Right lobe of liver (tissue), 6 donors: ENCODE measurements around the gene SRRM4. TPM values are rescaled to one million over a fixed set of nuclear protein-coding genes. Genes with fewer than 3 reads are reported as not detected.
A peak's percentile ranks its signal among the peaks of the same experiment; 100 is the strongest.

Source experiments
- ATAC-seq, 4 donors: fragments of 200-7000 bp; cut with Tn5 transposase; one replicate each; pipeline ENCODE4 v1.9.1; 2020; ENCODE audit warnings: mild to moderate bottlenecking in 4 of 4, moderate library complexity in 4 of 4
- DNase-seq, 3 donors: peaks; one replicate each; pipeline ENCODE4 v3.0.0-alpha.2; 2020
- H3K27ac ChIP-seq, 3 donors: fragments of 200-600 bp; one replicate each; pipeline ENCODE4 v1.8.0; 2022
- H3K27me3 ChIP-seq, 2 donors: fragments of 200-600 bp; one replicate each; pipeline ENCODE4 v1.8.0; 2022
- H3K36me3 ChIP-seq, 4 donors: fragments of 200-600 bp; sonication (generic) in 1 of 4; one replicate each; pipeline versions ENCODE4 v1.5.1 to v1.8.0; 2017 to 2022; ENCODE audit warnings: control low read depth in 1 of 4
- H3K4me1 ChIP-seq, 4 donors: fragments of 200-600 bp; sonication (generic) in 1 of 4; one replicate each; pipeline versions ENCODE4 v1.5.1 to v1.8.0; 2017 to 2022; ENCODE audit warnings: control low read depth in 1 of 4
- H3K4me3 ChIP-seq, 3 donors: fragments of 200-600 bp; one replicate each; pipeline ENCODE4 v1.8.0; 2022
- H3K9me3 ChIP-seq, 4 donors: fragments of 200-600 bp; sonication (generic) in 1 of 4; one replicate each; pipeline versions ENCODE4 v1.5.1 to v1.8.0; 2017 to 2022; ENCODE audit warnings: control low read depth in 1 of 4
- POLR2A ChIP-seq: fragments of 450-650 bp; IDR thresholded peaks from one replicate; pipeline ENCODE4 v1.6.1; 2017; ENCODE audit warnings: antibody characterized with exemption, mild to moderate bottlenecking
- WGBS: methylation state at CpG from one replicate; pipeline ENCODE4 v1.1.6; 2018; ENCODE audit warnings: low coverage, low lambda C conversion rate; ENCODE audit not compliant: insufficient coverage; ENCODE audit errors: missing lambda C conversion rate; 5-methylcytosine and 5-hydroxymethylcytosine counted together
- intact Hi-C, 2 donors: fragments of 100-400 bp; cut with DNase I; formaldehyde crosslinking; loops; one replicate each; pipeline versions ENCODE4 v1.11.2 to v1.14.1; 2022
- total RNA-seq, 6 experiments: library from RNA; depleted of rRNA in 2 of 6; stranded (reverse); fragments of >200 nt in 2 of 6; fragmentation: NEBNext Ultra II Directional in 3 of 6; extraction: Animal tissue kit (Norgen Biotek cat#: 25700) in 3 of 6; gene quantifications; one replicate each; pipeline versions ENCODE4 v1.1.0 to v1.2.4, GENCODE V29; 2016 to 2023
- TF ChIP-seq, protein P1 (sequence below), 4 donors: fragments of 200-600 bp in 3 of 4; fragments of 450-650 bp in 1 of 4; IDR thresholded peaks; one replicate each; pipeline versions ENCODE4 v1.5.1 to v1.8.0; 2016 to 2022; ENCODE audit warnings: antibody characterized with exemption in 4 of 4, mild to moderate bottlenecking in 2 of 4
- donor health status: DM: no; HTN: yes; CAD: no.
- donor health status: DM: no; HTN: no; CAD: no.
- donor health status: DM: no; HTN: no; CAD: no.
- donor health status: DM: no; HTN: yes; CAD: no.
- donor health status: DM: no; HTN: yes; CAD: no.

The SRRM4 gene
- total RNA-seq, 6 experiments from 2014 or later = not detected

DNA sequence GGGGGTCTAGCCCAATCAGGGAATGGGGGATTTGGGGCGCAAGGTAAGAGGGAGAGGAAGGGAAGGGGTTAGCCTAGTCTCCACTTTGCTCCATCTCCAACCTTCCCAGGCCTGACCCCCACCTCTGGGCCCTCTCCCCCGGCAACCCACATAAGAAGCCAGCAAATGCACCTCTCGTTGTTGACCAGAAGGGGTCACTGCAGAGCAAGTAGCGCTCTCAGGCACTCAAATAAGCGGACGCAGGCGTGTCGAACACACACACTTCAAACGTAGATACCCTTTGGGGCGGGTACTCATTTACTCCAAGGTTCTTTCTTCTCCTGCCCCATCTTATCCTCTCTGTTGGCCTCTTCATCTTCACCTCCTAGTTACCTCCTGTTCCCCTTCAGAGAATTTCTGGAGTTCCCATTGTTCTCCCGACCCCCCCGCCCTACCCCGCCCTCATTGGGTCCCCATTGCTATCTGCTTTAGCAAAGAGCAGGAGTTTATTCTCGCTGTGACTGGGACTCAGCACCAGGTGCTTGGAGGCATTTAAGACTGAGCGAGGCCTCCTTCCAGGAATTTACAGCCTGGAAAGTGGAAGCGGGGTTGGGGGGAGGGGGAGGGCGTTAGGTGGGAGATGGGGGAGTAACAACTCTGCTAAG is 1.5 kb upstream of the SRRM4 start:
- ATAC-seq (peak; percentile 73 to 88 (median 84)), DNase-seq (peak; percentile 31 to 59 (median 58))
- Histone ChIP-seq H3K27me3 (peaks cover 9 to 13% of the 10 kb centered on the region in 2 donors), H3K27ac (no peak overlapping the region), H3K9me3 (no peaks in the 10 kb centered on the region), H3K4me3 (no peak overlapping the region), H3K36me3 (no peaks in the 10 kb centered on the region), H3K4me1 (no peaks in the 10 kb centered on the region)
- TF ChIP-seq POLR2A = no peak
- TF ChIP-seq, protein P1, sequence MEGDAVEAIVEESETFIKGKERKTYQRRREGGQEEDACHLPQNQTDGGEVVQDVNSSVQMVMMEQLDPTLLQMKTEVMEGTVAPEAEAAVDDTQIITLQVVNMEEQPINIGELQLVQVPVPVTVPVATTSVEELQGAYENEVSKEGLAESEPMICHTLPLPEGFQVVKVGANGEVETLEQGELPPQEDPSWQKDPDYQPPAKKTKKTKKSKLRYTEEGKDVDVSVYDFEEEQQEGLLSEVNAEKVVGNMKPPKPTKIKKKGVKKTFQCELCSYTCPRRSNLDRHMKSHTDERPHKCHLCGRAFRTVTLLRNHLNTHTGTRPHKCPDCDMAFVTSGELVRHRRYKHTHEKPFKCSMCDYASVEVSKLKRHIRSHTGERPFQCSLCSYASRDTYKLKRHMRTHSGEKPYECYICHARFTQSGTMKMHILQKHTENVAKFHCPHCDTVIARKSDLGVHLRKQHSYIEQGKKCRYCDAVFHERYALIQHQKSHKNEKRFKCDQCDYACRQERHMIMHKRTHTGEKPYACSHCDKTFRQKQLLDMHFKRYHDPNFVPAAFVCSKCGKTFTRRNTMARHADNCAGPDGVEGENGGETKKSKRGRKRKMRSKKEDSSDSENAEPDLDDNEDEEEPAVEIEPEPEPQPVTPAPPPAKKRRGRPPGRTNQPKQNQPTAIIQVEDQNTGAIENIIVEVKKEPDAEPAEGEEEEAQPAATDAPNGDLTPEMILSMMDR (IDR thresholded peaks at IDR 0.05) = peak; percentile 57 to 77 (median 72)
- intact Hi-C loops = no loop called here
- 3% methylated on average over 14 of the region's 17 CpGs for WGBS

DNA sequence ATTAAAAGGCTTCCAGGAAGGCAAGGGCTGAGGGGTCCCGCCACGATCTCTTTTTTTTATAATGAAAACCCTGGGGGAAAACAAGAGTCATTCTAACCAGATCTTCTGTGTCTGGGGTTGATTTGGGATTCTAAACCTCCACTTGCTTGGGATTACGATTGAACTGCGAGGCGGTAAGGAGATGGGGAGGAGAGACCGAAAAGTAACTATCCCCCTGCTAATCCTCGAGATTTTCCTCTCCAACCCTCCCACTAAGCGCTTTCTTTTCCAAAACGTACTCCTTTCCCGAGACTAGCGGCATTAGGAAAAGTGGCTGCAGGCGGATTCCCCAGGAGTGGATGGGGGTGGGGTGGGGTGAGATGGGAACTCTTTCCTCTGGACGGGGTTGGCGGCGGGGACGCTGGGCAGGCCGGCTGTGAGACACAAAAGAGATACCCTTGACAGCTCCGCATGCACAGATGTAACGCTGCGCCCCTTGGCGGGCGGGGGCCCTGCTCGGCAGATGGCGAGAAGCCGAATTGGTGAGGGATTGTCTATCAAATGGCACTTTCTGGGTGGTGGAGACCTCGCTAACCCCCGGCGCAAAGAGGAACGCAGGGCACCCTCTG is 830 bp upstream of the SRRM4 start:
- no peak for TF ChIP-seq POLR2A
- TF ChIP-seq, protein P1 (IDR thresholded peaks at IDR 0.05) = no peak
- H3K27me3 ChIP-seq = peaks cover 9 to 13% of the 10 kb centered on the region in 2 donors

GRCh38 chr12:118982302-118982701 is 961 bp downstream of the SRRM4 start:
- Histone ChIP-seq H3K9me3 (no peaks in the 10 kb centered on the region), H3K4me1 (no peaks in the 10 kb centered on the region), H3K27me3 (peaks cover 9 to 13% of the 10 kb centered on the region in 2 donors), H3K4me3 (no peak overlapping the region), H3K36me3 (no peaks in the 10 kb centered on the region), H3K27ac (no peak overlapping the region)
- TF ChIP-seq, protein P1 (IDR thresholded peaks at IDR 0.05) = no peak
- TF ChIP-seq POLR2A = no peak
- WGBS = 4% methylated on average over 7 of the region's 8 CpGs
- no peak for ATAC-seq
- DNase-seq = no peak
- intact Hi-C loops = no loop called here

More for the DNA sequence above, 830 bp upstream of the SRRM4 start:
- intact Hi-C loops = no loop called here
- DNase-seq = no peak
- 3% methylated on average over 28 of the region's 29 CpGs for WGBS
- H3K27ac ChIP-seq = no peak overlapping the region
- H3K4me1 ChIP-seq = no peaks in the 10 kb centered on the region
- no peaks in the 10 kb centered on the region for H3K9me3 ChIP-seq
- no peak overlapping the region for H3K4me3 ChIP-seq
- no peaks in the 10 kb centered on the region for H3K36me3 ChIP-seq
- no peak for ATAC-seq

DNA sequence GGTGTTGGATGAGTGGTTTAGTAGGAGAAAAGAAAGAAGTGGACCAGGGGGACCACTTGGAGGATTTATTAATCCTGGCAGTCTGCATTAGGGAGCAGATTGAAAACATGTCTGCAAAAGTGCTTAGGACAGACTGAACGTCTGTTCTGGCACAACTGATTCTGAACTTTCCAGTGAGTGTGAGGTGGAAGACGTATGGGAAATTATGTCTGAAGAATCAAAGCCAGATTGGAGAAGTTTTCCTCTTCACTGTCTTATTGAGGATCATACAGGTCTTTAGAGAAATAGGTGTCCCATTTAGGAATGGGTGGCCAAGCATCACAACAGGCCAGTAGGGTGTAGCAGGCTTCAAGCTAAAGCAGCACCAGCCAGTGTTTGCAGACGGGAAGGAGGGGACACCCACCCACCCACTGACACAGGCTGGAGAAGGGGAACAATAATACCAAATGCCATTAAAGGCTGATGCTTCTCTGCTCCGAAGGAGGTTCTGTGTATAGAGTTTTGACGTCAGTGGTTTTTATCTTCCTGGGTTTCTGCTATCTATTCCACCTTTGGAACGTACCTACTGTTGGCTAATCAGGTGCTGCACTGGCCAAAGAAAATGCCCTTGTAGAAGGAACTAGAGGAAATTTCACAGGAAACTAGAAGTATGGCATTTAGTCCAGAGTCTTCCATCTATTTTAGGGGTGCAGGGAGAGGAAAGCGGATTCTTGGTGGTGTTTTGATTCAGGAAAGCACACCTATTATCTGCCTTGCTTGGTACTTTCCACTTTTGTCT is 1.8 kb downstream of the SRRM4 start:
- no peak overlapping the region for H3K27ac ChIP-seq
- no peak overlapping the region for H3K4me3 ChIP-seq
- no peak for TF ChIP-seq POLR2A
- TF ChIP-seq, protein P1 (IDR thresholded peaks at IDR 0.05) = no peak
- H3K9me3 ChIP-seq = no peaks in the 10 kb centered on the region
- peaks cover 9 to 13% of the 10 kb centered on the region in 2 donors for H3K27me3 ChIP-seq
- DNase-seq (no peak), ATAC-seq (no peak)
- no peaks in the 10 kb centered on the region for H3K36me3 ChIP-seq
- intact Hi-C loops = no loop called here
- WGBS = 24% methylated on average over 7 of the region's 7 CpGs
- no peaks in the 10 kb centered on the region for H3K4me1 ChIP-seq
